WTC11 (cell line): ENCODE measurements around the gene HNRNPA0. TPM values are rescaled to one million over a fixed set of nuclear protein-coding genes. Genes with fewer than 3 reads are reported as not detected.
"Not testable (repeated sequence)": the region's sequence is repeated elsewhere in the genome, so short reads cannot be mapped to it uniquely, and the experiment has no call there.

Experiments used
- ATAC-seq: fragments of 200-7000 bp; cut with Tn5 transposase; 2 replicates; pipeline ENCODE4 v1.10.0; 2021; ENCODE audit warnings: mild to moderate bottlenecking, moderate library complexity
- CTCF ChIA-PET: fragments of 300-600 bp; sonication (Branson Sonifier 250); formaldehyde crosslinking; loops from one replicate; lab custom pipeline; 2021; ENCODE audit warnings: antibody characterized with exemption; lab: Charles Lee
- POLR2A ChIA-PET: fragments of 350-600 bp; sonication (Branson Sonifier 250); formaldehyde crosslinking; loops from one replicate; lab custom pipeline; 2021; ENCODE audit warnings: antibody characterized with exemption; lab: Charles Lee
- DNase-seq: peaks from one replicate; pipeline ENCODE4 v3.0.0; 2021; ENCODE audit warnings: low spot score
- H3K27ac Mint-ChIP-seq: 2 replicates; pipeline ENCODE4 v1.8.0; 2021; ENCODE audit warnings: mixed read lengths
- H3K27me3 Mint-ChIP-seq: 2 replicates; pipeline ENCODE4 v1.8.0; 2021; ENCODE audit warnings: low read depth, mild to moderate bottlenecking, moderate library complexity, mixed read lengths
- H3K36me3 Mint-ChIP-seq: 2 replicates; pipeline ENCODE4 v1.8.0; 2021; ENCODE audit warnings: mixed read lengths
- H3K4me1 Mint-ChIP-seq: 2 replicates; pipeline ENCODE4 v1.8.0; 2022; ENCODE audit warnings: mixed read lengths
- H3K4me3 Mint-ChIP-seq: 2 replicates; pipeline ENCODE4 v1.8.0; 2021; ENCODE audit warnings: mild to moderate bottlenecking, moderate library complexity, mixed read lengths
- H3K9me3 Mint-ChIP-seq: 2 replicates; pipeline ENCODE4 v1.8.0; 2021; ENCODE audit warnings: mixed read lengths
- ARID4B ChIP-seq: sonication (generic); formaldehyde crosslinking; IDR thresholded peaks from 2 replicates; pipeline ENCODE4 v1.8.0; 2023; ENCODE audit warnings: missing genetic modification reagents, mild to moderate bottlenecking, borderline replicate concordance
- ATF6 ChIP-seq: sonication (generic); formaldehyde crosslinking; IDR thresholded peaks from 2 replicates; pipeline ENCODE4 v1.8.1; 2023; ENCODE audit warnings: mild to moderate bottlenecking, missing genetic modification reagents
- E2F1 ChIP-seq: sonication (generic); formaldehyde crosslinking; IDR thresholded peaks from 2 replicates; pipeline ENCODE4 v1.8.0; 2022; ENCODE audit warnings: mild to moderate bottlenecking, missing genetic modification reagents
- FOXP1 ChIP-seq: sonication (generic); formaldehyde crosslinking; IDR thresholded peaks from 2 replicates; pipeline ENCODE4 v1.8.0; 2022; ENCODE audit warnings: missing genetic modification reagents, mild to moderate bottlenecking, moderate library complexity, borderline replicate concordance
- GABPB1 ChIP-seq: sonication (generic); formaldehyde crosslinking; IDR thresholded peaks from 2 replicates; pipeline ENCODE4 v1.8.1; 2023; ENCODE audit warnings: mild to moderate bottlenecking, missing genetic modification reagents
- HMGA2 ChIP-seq: fragments of 250-450 bp; sonication (Bioruptor Pico); IDR thresholded peaks from 2 replicates; pipeline ENCODE4 v1.4.0; 2021; ENCODE audit warnings: mild to moderate bottlenecking, moderate library complexity
- MAX ChIP-seq: sonication (generic); formaldehyde crosslinking; IDR thresholded peaks from 2 replicates; pipeline ENCODE4 v1.8.0; 2022; ENCODE audit warnings: mild to moderate bottlenecking, missing genetic modification reagents
- NFATC4 ChIP-seq: fragments of 250-450 bp; sonication (Bioruptor Pico); IDR thresholded peaks from 2 replicates; pipeline ENCODE4 v1.9.0; 2021; ENCODE audit warnings: mild to moderate bottlenecking
- PREB ChIP-seq: sonication (generic); formaldehyde crosslinking; IDR thresholded peaks from 2 replicates; pipeline ENCODE4 v1.8.1; 2022; ENCODE audit warnings: mild to moderate bottlenecking, missing genetic modification reagents, moderate library complexity, borderline replicate concordance
- STAT6 ChIP-seq: sonication (generic); formaldehyde crosslinking; conservative IDR thresholded peaks from 2 replicates; pipeline ENCODE4 v1.8.1; 2023; ENCODE audit warnings: mild to moderate bottlenecking, low read depth, missing genetic modification reagents, moderate library complexity
- TEAD1 ChIP-seq: sonication (generic); formaldehyde crosslinking; IDR thresholded peaks from 2 replicates; pipeline ENCODE4 v1.8.0; 2022; ENCODE audit warnings: mild to moderate bottlenecking, missing genetic modification reagents
- ZBTB43 ChIP-seq: sonication (generic); formaldehyde crosslinking; IDR thresholded peaks from 2 replicates; pipeline ENCODE4 v1.8.1; 2023; ENCODE audit warnings: mild to moderate bottlenecking, missing genetic modification reagents
- ZNF121 ChIP-seq: sonication (generic); formaldehyde crosslinking; IDR thresholded peaks from 2 replicates; pipeline ENCODE4 v1.8.0; 2023; ENCODE audit warnings: missing genetic modification reagents
- ZNF232 ChIP-seq: sonication (generic); formaldehyde crosslinking; IDR thresholded peaks from 2 replicates; pipeline ENCODE4 v1.8.0; 2022; ENCODE audit warnings: mild to moderate bottlenecking, missing genetic modification reagents
- ZSCAN18 ChIP-seq: fragments of 250-450 bp; sonication (Bioruptor Pico); IDR thresholded peaks from 2 replicates; pipeline ENCODE4 v2.1.2; 2022; ENCODE audit warnings: mild to moderate bottlenecking, moderate library complexity
- total RNA-seq: library from RNA; stranded (reverse); gene quantifications from 3 replicates; pipeline ENCODE4 v1.2.3, GENCODE V29; 2021

The HNRNPA0 gene
- total RNA-seq, 1 experiment from 2014 or later: 66.6 TPM

- TF ChIP-seq FOXP1 (CRISPR knock-in tag): no peak
Measured at GRCh38 chr5:137792303-137792702, 38.1 kb upstream of the HNRNPA0 start (continued).

- CTCF ChIA-PET: no interaction called here
- no peaks in the 10 kb centered on the region for H3K4me1 Mint-ChIP-seq
- TF ChIP-seq ATF6 (CRISPR knock-in tag) (no peak), ZNF121 (no peak), STAT6 (CRISPR knock-in tag) (no peak), NFATC4 (CRISPR knock-in tag) (no peak), E2F1 (CRISPR knock-in tag) (no peak), PREB (CRISPR knock-in tag) (no peak), ZNF232 (CRISPR knock-in tag) (no peak), ZSCAN18 (CRISPR knock-in tag) (no peak), HMGA2 (CRISPR knock-in tag) (no peak), TEAD1 (CRISPR knock-in tag) (no peak), ZBTB43 (CRISPR knock-in tag) (no peak)
Measured at GRCh38 chr5:137791799-137792198, 37.6 kb upstream of the HNRNPA0 start.

GRCh38 chr5:137791387-137791786 lies 37.2 kb upstream of the HNRNPA0 start:
- H3K9me3 Mint-ChIP-seq: no peaks in the 10 kb centered on the region
- H3K27me3 Mint-ChIP-seq: peaks cover 10% of the 10 kb centered on the region
- no peaks in the 10 kb centered on the region for H3K36me3 Mint-ChIP-seq
- no peak for ATAC-seq
- H3K27ac Mint-ChIP-seq: no peak overlapping the region
- H3K4me3 Mint-ChIP-seq: no peak overlapping the region
- CTCF ChIA-PET: no interaction called here
- POLR2A ChIA-PET: no interaction called here
- no peak for DNase-seq
- H3K4me1 Mint-ChIP-seq: no peaks in the 10 kb centered on the region
- TF ChIP-seq MAX (CRISPR knock-in tag) (no peak), GABPB1 (no peak), ARID4B (CRISPR knock-in tag) (no peak)

More at GRCh38 chr5:137791799-137792198, 37.6 kb upstream of the HNRNPA0 start:
- DNase-seq: no peak
- no peak for ATAC-seq
- H3K27me3 Mint-ChIP-seq: peaks cover 6% of the 10 kb centered on the region; the same call in 1 of the 2 replicates
- H3K4me3 Mint-ChIP-seq: no peak overlapping the region
- no peaks in the 10 kb centered on the region for H3K9me3 Mint-ChIP-seq
- no peak overlapping the region for H3K27ac Mint-ChIP-seq
- POLR2A ChIA-PET: no interaction called here
- H3K36me3 Mint-ChIP-seq: no peaks in the 10 kb centered on the region

GRCh38 chr5:137788560-137788959 lies 34.4 kb upstream of the HNRNPA0 start:
- H3K9me3 Mint-ChIP-seq, H3K4me3 Mint-ChIP-seq, DNase-seq, H3K27ac Mint-ChIP-seq, H3K4me1 Mint-ChIP-seq, POLR2A ChIA-PET, CTCF ChIA-PET, ATAC-seq, H3K36me3 Mint-ChIP-seq: not testable (repeated sequence)
- H3K27me3 Mint-ChIP-seq: peaks cover 16% of the 10 kb centered on the region
